ENCODE data around the gene SNX7. TPM values are rescaled to one million over a fixed set of nuclear protein-coding genes. Genes with fewer than 3 reads are reported as not detected.

The SNX7 gene
- total and polyA plus RNA-seq, 2 donors (not counting 1 experiment from before 2014, with no cell fraction given): not detected

DNA sequence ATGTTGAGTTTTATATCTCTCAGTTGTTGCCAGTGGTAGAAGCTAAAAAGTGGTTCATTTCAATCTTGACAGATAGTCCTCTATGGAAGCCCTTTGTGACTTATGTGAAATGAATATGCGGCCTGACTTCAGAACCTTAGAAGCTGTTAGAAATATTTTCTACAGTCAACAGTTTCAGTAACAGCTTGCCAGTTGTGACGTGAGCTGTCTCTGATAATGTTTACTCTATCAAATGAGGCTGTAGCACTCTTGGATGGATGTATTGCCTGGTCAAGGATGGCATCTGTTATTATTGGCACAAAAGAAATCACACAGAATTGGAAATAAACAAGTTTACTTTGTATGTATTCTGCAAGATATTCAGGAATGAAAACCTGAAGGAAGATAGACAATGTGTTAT, 31.9 kb downstream of the SNX7 start:
- intact Hi-C loops (cut with micrococcal nuclease): no loop called here
- Histone ChIP-seq H3K27me3 (replicated peaks in 1 of 4; ENCODE audit: control extremely low read depth in 1 of 4, control insufficient read depth in 3 of 4, insufficient read depth in 4 of 4, low read length in 3 of 4) (no peaks in the 10 kb centered on the region), H3K4me3 (ENCODE audit: control extremely low read depth in 1 of 5, extremely low read depth in 1 of 5, insufficient read depth in 1 of 5, low read depth in 2 of 5, low read length in 4 of 5) (no peak overlapping the region), H3K4me2 (replicated peaks; ENCODE audit: low read depth, low read length, poor library complexity, severe bottlenecking) (no peak overlapping the region), H3K9ac (ENCODE audit: low read length) (no peak overlapping the region), H4K20me1 (ENCODE audit: control insufficient read depth, insufficient read depth, low read length, poor library complexity, severe bottlenecking) (no peaks in the 10 kb centered on the region), H2AFZ (ENCODE audit: insufficient read depth, low read depth, low read length, poor library complexity, severe bottlenecking) (no peak overlapping the region), H3K79me2 (ENCODE audit: control insufficient read depth, insufficient read depth, low read length) (no peaks in the 10 kb centered on the region), H3K4me1 (ENCODE audit: control insufficient read depth in 2 of 2, insufficient read depth in 2 of 2, low read length in 2 of 2) (no peaks in the 10 kb centered on the region), H3K27ac (ENCODE audit: low read length in 2 of 2) (no peak overlapping the region), H3K9me3 (ENCODE audit: control extremely low read depth in 1 of 3, control insufficient read depth in 2 of 3, insufficient read depth in 1 of 3, low read length in 2 of 3) (no peaks in the 10 kb centered on the region), H3K36me3 (replicated peaks in 1 of 2; ENCODE audit: control extremely low read depth in 1 of 2, control insufficient read depth in 1 of 2, extremely low read depth in 1 of 2, insufficient read depth in 2 of 2, low read length in 1 of 2) (no peaks in the 10 kb centered on the region)
- CTCF ChIA-PET: no interaction called here
- no peaks in the 10 kb centered on the region for H3K9me3 Mint-ChIP-seq (ENCODE audit: insufficient read depth)
- H3K27ac Mint-ChIP-seq: no peak overlapping the region
- WGBS (ENCODE audit: insufficient coverage): no CpG with 5 or more reads among the region's 2 CpGs
- POLR2A ChIA-PET: no interaction called here
- DNase-seq (no peak), ATAC-seq (ENCODE audit: low read depth) (no peak)
- H3K27me3 Mint-ChIP-seq: no peaks in the 10 kb centered on the region
- no peak overlapping the region for H3K4me3 Mint-ChIP-seq
- TF ChIP-seq, protein P1, sequence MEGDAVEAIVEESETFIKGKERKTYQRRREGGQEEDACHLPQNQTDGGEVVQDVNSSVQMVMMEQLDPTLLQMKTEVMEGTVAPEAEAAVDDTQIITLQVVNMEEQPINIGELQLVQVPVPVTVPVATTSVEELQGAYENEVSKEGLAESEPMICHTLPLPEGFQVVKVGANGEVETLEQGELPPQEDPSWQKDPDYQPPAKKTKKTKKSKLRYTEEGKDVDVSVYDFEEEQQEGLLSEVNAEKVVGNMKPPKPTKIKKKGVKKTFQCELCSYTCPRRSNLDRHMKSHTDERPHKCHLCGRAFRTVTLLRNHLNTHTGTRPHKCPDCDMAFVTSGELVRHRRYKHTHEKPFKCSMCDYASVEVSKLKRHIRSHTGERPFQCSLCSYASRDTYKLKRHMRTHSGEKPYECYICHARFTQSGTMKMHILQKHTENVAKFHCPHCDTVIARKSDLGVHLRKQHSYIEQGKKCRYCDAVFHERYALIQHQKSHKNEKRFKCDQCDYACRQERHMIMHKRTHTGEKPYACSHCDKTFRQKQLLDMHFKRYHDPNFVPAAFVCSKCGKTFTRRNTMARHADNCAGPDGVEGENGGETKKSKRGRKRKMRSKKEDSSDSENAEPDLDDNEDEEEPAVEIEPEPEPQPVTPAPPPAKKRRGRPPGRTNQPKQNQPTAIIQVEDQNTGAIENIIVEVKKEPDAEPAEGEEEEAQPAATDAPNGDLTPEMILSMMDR (IDR thresholded peaks at IDR 0.05): no peak
- no peak for TF ChIP-seq EZH2 (IDR thresholded peaks at IDR 0.05; ENCODE audit: borderline replicate concordance, insufficient read depth, low read depth, low read length, poor library complexity, severe bottlenecking)
- H3K4me1 Mint-ChIP-seq: no peaks in the 10 kb centered on the region

DNA sequence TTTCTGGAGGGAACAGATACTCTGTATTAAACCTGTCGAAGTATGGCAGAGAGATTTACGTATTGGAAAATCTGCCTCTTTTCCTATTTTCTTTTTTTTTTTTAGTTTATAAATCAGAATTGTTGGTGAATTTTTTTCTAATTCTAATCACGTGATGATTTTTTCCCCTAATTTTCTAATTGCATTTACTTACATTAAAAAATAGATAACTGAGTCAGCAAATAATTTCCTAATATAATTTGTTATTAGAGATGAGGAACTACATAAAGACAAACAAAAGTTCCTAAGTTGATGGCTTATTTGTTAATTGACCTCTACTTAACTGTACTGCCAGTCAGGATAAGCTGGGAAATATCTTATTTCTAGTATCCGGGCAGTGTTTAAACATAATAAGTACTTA, 34.6 kb downstream of the SNX7 start:
- CTCF ChIA-PET: interaction anchor here (1.1 kb wide), 1 partner anchor 9 kb away, joined by 3 read pairs; no protein-coding TSS in a partner anchor
- H3K4me1 Mint-ChIP-seq: no peaks in the 10 kb centered on the region
- H4K20me1 ChIP-seq (ENCODE audit: control insufficient read depth, insufficient read depth, low read length, poor library complexity, severe bottlenecking): no peaks in the 10 kb centered on the region
- H3K9me3 ChIP-seq (ENCODE audit: control extremely low read depth in 1 of 3, control insufficient read depth in 2 of 3, insufficient read depth in 1 of 3, low read length in 2 of 3): no peaks in the 10 kb centered on the region
- no peaks in the 10 kb centered on the region for H3K36me3 ChIP-seq (replicated peaks in 1 of 2; ENCODE audit: control extremely low read depth in 1 of 2, control insufficient read depth in 1 of 2, extremely low read depth in 1 of 2, insufficient read depth in 2 of 2, low read length in 1 of 2)
- no peak for DNase-seq
- no peaks in the 10 kb centered on the region for H3K79me2 ChIP-seq (ENCODE audit: control insufficient read depth, insufficient read depth, low read length)
- no peaks in the 10 kb centered on the region for H3K27me3 Mint-ChIP-seq
- no peaks in the 10 kb centered on the region for H3K27me3 ChIP-seq (replicated peaks in 1 of 4; ENCODE audit: control extremely low read depth in 1 of 4, control insufficient read depth in 3 of 4, insufficient read depth in 4 of 4, low read length in 3 of 4)
- H3K9me3 Mint-ChIP-seq (ENCODE audit: insufficient read depth): no peaks in the 10 kb centered on the region
- no peak overlapping the region for H3K27ac Mint-ChIP-seq
- no peak overlapping the region for H3K27ac ChIP-seq (ENCODE audit: low read length in 2 of 2)
- H3K4me3 ChIP-seq (ENCODE audit: control extremely low read depth in 1 of 5, extremely low read depth in 1 of 5, insufficient read depth in 1 of 5, low read depth in 2 of 5, low read length in 4 of 5): no peak overlapping the region
- TF ChIP-seq EZH2 (IDR thresholded peaks at IDR 0.05; ENCODE audit: borderline replicate concordance, insufficient read depth, low read depth, low read length, poor library complexity, severe bottlenecking): no peak
- TF ChIP-seq, protein P1 (IDR thresholded peaks at IDR 0.05): no peak
- no peak overlapping the region for H3K4me2 ChIP-seq (replicated peaks; ENCODE audit: low read depth, low read length, poor library complexity, severe bottlenecking)
- H3K4me1 ChIP-seq (ENCODE audit: control insufficient read depth in 2 of 2, insufficient read depth in 2 of 2, low read length in 2 of 2): no peaks in the 10 kb centered on the region
- whole genome bisulfite sequencing (ENCODE audit: insufficient coverage): no CpG with 5 or more reads among the region's 4 CpGs
- H3K9ac ChIP-seq (ENCODE audit: low read length): no peak overlapping the region
- no peak for ATAC-seq (ENCODE audit: low read depth)
- no peak overlapping the region for H3K4me3 Mint-ChIP-seq
- no peak overlapping the region for H2AFZ ChIP-seq (ENCODE audit: insufficient read depth, low read depth, low read length, poor library complexity, severe bottlenecking)
- intact Hi-C loops (cut with micrococcal nuclease): no loop called here
- POLR2A ChIA-PET: no interaction called here
